ENCODE measurements around the gene CDKN1C.

The CDKN1C gene

DNA sequence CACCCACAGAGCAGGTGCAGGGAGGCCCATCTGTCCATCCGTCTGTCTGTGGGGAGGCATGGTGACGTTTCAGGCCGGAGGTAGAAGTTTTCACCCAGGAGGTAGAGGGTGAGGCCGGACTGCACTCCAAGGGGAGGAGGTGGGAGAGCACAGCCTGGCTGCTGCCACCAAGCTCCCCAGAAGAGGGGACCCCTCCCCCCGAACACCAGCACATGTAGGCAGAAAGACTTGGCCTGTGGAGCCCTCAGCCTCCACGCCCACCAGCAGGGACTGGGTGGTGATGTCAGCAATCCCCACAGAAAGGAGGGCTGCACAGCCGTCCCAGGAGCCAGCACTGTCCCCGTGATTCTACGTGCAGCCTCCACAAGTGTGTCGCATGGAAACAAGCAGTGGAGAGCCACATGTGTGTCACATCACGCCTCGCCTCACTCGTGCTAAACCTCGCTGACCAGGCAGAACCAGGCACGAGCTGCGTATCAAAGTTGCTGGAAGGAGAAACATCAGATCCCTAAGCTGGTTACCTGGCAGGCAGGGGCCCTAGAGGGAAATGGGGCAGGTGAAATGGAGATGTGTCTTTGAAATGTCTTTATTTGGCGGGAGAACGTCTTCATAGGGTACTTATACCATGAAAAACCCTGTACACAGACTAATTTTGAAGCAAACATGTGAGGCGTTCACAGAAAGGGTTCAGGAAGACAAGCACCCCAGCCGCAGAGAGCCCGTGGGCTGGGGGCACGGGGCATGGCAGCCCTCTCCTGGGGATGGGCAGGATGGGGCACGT lies 49.1 kb downstream of the CDKN1C start:
- no peaks in the 10 kb centered on the region for H3K27me3 ChIP-seq (ENCODE audit: control insufficient read depth in 1 of 2, insufficient read depth in 2 of 2, low read length in 2 of 2)
- no peak overlapping the region for H3K9ac ChIP-seq (ENCODE audit: low read length)
- H3K36me3 ChIP-seq (ENCODE audit: insufficient read depth, low read length), result no peaks in the 10 kb centered on the region
- no peaks in the 10 kb centered on the region for H3K4me1 ChIP-seq (ENCODE audit: insufficient read depth, low read length)
- no peaks in the 10 kb centered on the region for H3K9me3 ChIP-seq (ENCODE audit: low read length)
- H3K27ac ChIP-seq (ENCODE audit: low read depth, low read length), result no peak overlapping the region
- no peak overlapping the region for H3K4me3 ChIP-seq (ENCODE audit: low read depth in 1 of 2, low read length in 2 of 2)

DNA sequence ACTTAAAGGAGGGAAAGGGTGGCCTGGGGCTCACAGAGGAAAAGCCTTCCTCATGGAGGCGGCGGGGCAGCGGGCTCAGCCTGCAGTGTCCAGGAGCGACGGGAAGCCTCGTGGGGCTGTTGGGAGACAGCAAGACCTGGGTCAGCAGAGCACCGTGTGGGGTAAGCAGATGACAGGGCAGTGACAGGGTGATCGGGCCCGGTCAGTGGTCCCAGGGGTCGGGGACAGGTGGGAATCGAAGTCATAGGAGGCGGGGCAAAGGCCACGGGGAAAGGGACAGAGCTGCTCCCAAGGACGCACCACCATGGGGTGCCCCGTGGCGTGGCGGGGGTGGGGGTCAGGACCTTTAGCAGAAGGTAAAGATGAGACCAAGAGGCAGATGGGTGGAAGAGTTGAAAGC lies 49.8 kb downstream of the CDKN1C start:
- Histone ChIP-seq H3K9me3 (ENCODE audit: low read length) (no peaks in the 10 kb centered on the region), H3K4me1 (ENCODE audit: insufficient read depth, low read length) (no peaks in the 10 kb centered on the region), H3K4me3 (ENCODE audit: low read depth in 1 of 2, low read length in 2 of 2) (no peak overlapping the region), H3K27me3 (ENCODE audit: control insufficient read depth in 1 of 2, insufficient read depth in 2 of 2, low read length in 2 of 2) (no peaks in the 10 kb centered on the region), H3K27ac (ENCODE audit: low read depth, low read length) (no peak overlapping the region), H3K36me3 (ENCODE audit: insufficient read depth, low read length) (no peaks in the 10 kb centered on the region), H3K9ac (ENCODE audit: low read length) (no peak overlapping the region)

DNA sequence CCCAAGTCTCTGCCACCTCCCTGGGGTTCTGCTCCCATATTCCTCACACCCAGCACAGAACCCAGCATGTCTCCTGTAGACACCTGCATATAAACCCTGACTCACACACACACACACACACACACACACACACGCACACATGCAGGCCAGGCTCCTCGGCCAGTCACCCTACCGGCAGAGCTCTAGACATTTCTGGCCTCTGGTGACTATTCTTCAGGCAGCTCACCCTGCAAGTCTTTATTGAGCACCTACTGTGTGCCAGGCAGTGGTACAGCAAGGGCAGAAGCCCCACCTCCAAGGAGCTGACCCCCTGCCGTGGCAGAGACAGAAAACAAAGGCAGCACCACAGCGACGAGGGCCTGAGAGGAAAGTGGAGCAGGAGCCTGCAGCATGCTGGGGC lies 50.3 kb downstream of the CDKN1C start:
- no peaks in the 10 kb centered on the region for H3K27me3 ChIP-seq (ENCODE audit: control insufficient read depth in 1 of 2, insufficient read depth in 2 of 2, low read length in 2 of 2)
- no peak overlapping the region for H3K27ac ChIP-seq (ENCODE audit: low read depth, low read length)
- no peak overlapping the region for H3K4me3 ChIP-seq (ENCODE audit: low read depth in 1 of 2, low read length in 2 of 2)
- H3K4me1 ChIP-seq (ENCODE audit: insufficient read depth, low read length), result no peaks in the 10 kb centered on the region
- H3K9me3 ChIP-seq (ENCODE audit: low read length), result no peaks in the 10 kb centered on the region
- no peak overlapping the region for H3K9ac ChIP-seq (ENCODE audit: low read length)
- H3K36me3 ChIP-seq (ENCODE audit: insufficient read depth, low read length), result no peaks in the 10 kb centered on the region

DNA sequence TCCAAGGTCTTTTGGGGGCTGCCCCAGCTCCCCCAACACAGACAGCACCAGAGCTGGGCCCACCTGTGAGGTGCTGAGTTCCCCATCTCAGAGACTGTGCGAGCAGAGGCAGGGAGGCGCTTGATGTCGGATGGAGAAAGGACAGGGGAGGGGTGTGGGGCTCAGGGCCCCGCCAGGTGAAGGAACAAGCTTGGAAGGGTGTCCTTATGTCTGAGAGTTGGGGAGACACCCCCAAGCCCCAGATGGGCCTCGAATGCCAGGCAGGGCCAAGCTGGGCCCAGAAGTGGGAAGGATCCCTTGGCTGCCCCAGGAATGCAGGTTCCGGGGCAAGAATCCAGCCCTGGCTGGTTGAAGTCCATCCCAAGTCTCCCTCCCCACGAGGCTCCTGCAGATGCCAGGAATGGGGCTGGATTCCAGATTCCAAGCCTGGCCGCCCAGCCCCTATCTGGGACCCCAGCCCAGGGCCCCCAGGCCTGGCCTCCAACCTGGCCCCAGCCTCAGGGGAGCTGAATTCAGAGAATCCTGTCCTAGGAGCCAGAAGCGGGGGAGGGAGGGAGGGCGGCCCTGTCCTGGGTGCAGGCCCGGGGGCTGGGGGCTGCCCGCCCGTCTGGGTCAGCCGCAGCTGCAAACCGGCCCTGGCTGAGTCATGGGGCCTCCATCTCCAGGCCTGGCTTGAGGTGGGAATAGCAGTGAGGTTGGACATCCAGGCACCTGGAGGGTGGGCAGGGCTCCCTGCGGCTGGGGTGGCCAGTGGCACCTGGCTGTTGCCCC lies 50.9 kb downstream of the CDKN1C start:
- no peaks in the 10 kb centered on the region for H3K4me1 ChIP-seq (ENCODE audit: insufficient read depth, low read length)
- H3K36me3 ChIP-seq (ENCODE audit: insufficient read depth, low read length), result no peaks in the 10 kb centered on the region

DNA sequence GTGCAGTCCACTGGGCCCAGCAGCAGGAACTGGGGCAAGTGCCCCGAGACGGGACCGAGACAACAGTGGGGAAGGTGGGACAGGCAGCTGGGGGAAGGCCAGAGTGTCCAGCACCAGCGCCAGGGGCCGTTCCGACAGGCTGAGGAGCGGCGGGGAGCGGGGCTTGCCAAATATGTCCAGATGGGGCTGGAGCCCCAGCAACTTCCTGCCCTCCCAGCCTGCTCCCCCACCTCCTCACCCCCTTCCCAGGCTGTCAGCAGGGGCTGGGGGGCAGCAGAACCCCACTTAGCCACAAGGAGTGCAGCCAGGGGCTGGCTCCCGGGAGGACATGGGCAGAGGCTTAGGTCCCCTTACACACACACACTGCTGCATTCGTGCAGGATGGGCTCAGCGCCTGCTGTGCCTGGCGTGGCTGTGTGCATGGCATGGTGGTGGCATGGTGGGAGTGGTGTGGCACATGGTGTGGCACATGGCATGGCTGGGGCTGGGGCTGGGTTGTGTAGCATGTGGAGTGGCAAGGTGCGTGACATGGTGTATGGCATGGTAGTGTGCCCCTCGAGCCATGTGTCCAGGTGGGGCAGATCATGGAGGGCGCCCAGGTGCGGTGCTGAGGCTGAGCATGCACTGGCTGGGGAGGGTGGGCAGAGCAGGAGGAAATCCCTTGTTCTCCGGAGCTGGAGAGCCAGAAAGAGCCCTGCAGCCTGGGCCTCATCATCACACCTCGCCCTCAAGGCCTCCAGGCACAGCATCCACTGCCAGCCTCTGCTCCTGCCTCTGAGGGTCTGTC lies 51.7 kb downstream of the CDKN1C start:
- H3K9me3 ChIP-seq (ENCODE audit: low read length), result no peaks in the 10 kb centered on the region
- no peak overlapping the region for H3K9ac ChIP-seq (ENCODE audit: low read length)
- no peaks in the 10 kb centered on the region for H3K27me3 ChIP-seq (ENCODE audit: control insufficient read depth in 1 of 2, insufficient read depth in 2 of 2, low read length in 2 of 2)
- no peak overlapping the region for H3K4me3 ChIP-seq (ENCODE audit: low read depth in 1 of 2, low read length in 2 of 2)
- H3K36me3 ChIP-seq (ENCODE audit: insufficient read depth, low read length), result no peaks in the 10 kb centered on the region
- no peaks in the 10 kb centered on the region for H3K4me1 ChIP-seq (ENCODE audit: insufficient read depth, low read length)
- no peak overlapping the region for H3K27ac ChIP-seq (ENCODE audit: low read depth, low read length)

More for the DNA sequence above, 50.9 kb downstream of the CDKN1C start:
- Histone ChIP-seq H3K9me3 (ENCODE audit: low read length) (no peaks in the 10 kb centered on the region), H3K4me3 (ENCODE audit: low read depth in 1 of 2, low read length in 2 of 2) (no peak overlapping the region), H3K27me3 (ENCODE audit: control insufficient read depth in 1 of 2, insufficient read depth in 2 of 2, low read length in 2 of 2) (no peaks in the 10 kb centered on the region), H3K27ac (ENCODE audit: low read depth, low read length) (no peak overlapping the region), H3K9ac (ENCODE audit: low read length) (no peak overlapping the region)
